CD14-positive monocyte (primary cell): ENCODE data around the gene TCF4. TPM values are rescaled to one million over a fixed set of nuclear protein-coding genes. Genes with fewer than 3 reads are reported as not detected.

Experiments
- DNase-seq, 3 donors: peaks; one replicate each; pipeline ENCODE4 v3.0.0-alpha.2; 2011 to 2022
- H2AFZ ChIP-seq: 2 replicates; pipeline ENCODE4 v1.6.0; 2012; ENCODE audit warnings: mild to moderate bottlenecking, low read depth, low read length, inconsistent platforms; ENCODE audit not compliant: insufficient read depth, poor library complexity, severe bottlenecking
- H3K27ac ChIP-seq, 2 donors: 1 replicate in 1 of 2; 2 replicates in 1 of 2; pipeline ENCODE4 v1.5.1; 2012 to 2013; ENCODE audit warnings: low read length in 2 of 2, control low read depth in 1 of 2, inconsistent platforms in 1 of 2, low read depth in 1 of 2, mild to moderate bottlenecking in 1 of 2
- H3K27me3 ChIP-seq, 2 donors: one replicate each; pipeline versions ENCODE4 v1.6.0 to v1.6.1; 2011 to 2013; ENCODE audit warnings: low read length in 2 of 2; ENCODE audit not compliant: control insufficient read depth in 2 of 2, insufficient read depth in 2 of 2
- H3K36me3 ChIP-seq, 2 donors: replicated peaks in 1 of 2; 1 replicate in 1 of 2; 2 replicates in 1 of 2; pipeline versions ENCODE4 v1.5.1 to v1.6.1; 2012 to 2013; ENCODE audit warnings: low read length in 2 of 2, control low read depth in 1 of 2, inconsistent platforms in 1 of 2, mild to moderate bottlenecking in 1 of 2; ENCODE audit not compliant: insufficient read depth in 2 of 2, control insufficient read depth in 1 of 2
- H3K4me1 ChIP-seq, 2 donors: 1 replicate in 1 of 2; 2 replicates in 1 of 2; pipeline versions ENCODE4 v1.5.1 to v1.6.1; 2012 to 2013; ENCODE audit warnings: low read length in 2 of 2, control low read depth in 1 of 2, inconsistent platforms in 1 of 2, mild to moderate bottlenecking in 1 of 2, moderate library complexity in 1 of 2; ENCODE audit not compliant: insufficient read depth in 2 of 2, control insufficient read depth in 1 of 2
- H3K4me2 ChIP-seq: replicated peaks from 2 replicates; pipeline ENCODE3; 2012; ENCODE audit warnings: low read length, moderate library complexity, mild to moderate bottlenecking; ENCODE audit not compliant: poor library complexity, severe bottlenecking; ENCODE audit errors: extremely low read depth
- H3K4me3 ChIP-seq, 3 experiments: fragments of 200-600 bp in 1 of 3; sonication (generic) in 1 of 3; replicated peaks in 1 of 3; 1 replicate in 2 of 3; 2 replicates in 1 of 3; pipeline ENCODE4 v1.5.1; 2011 to 2013; ENCODE audit warnings: low read length in 3 of 3, mild to moderate bottlenecking in 3 of 3, control low read depth in 2 of 3, low read depth in 2 of 3, inconsistent platforms in 1 of 3, moderate library complexity in 1 of 3
- H3K79me2 ChIP-seq: 2 replicates; pipeline ENCODE4 v1.6.0; 2012; ENCODE audit warnings: mild to moderate bottlenecking, control low read depth, inconsistent platforms, low read length, moderate library complexity; ENCODE audit not compliant: insufficient read depth
- H3K9ac ChIP-seq: 2 replicates; pipeline ENCODE4 v1.6.0; 2017; ENCODE audit warnings: low read length, mild to moderate bottlenecking; ENCODE audit not compliant: insufficient read depth, poor library complexity, severe bottlenecking
- H3K9me3 ChIP-seq, 2 donors: replicated peaks in 1 of 2; 1 replicate in 1 of 2; 2 replicates in 1 of 2; pipeline versions ENCODE4 v1.5.1 to v1.6.1; 2012 to 2013; ENCODE audit warnings: low read length in 2 of 2, control low read depth in 1 of 2; ENCODE audit not compliant: control insufficient read depth in 1 of 2, insufficient read depth in 1 of 2
- H4K20me1 ChIP-seq: 2 replicates; pipeline ENCODE4 v1.6.0; 2012; ENCODE audit warnings: mild to moderate bottlenecking, low read length, control low read depth, moderate library complexity; ENCODE audit not compliant: insufficient read depth
- H3K27ac Mint-ChIP-seq, 7 donors: one replicate each; pipeline ENCODE4 v1.8.0; 2020; ENCODE audit warnings: mild to moderate bottlenecking in 7 of 7, mixed read lengths in 7 of 7, moderate library complexity in 6 of 7, inconsistent platforms in 2 of 7
- H3K27me3 Mint-ChIP-seq, 3 donors: one replicate each; pipeline ENCODE4 v1.8.0; 2021 to 2022; ENCODE audit warnings: low read depth in 3 of 3, mild to moderate bottlenecking in 3 of 3, mixed read lengths in 3 of 3, moderate library complexity in 3 of 3, inconsistent platforms in 1 of 3
- H3K36me3 Mint-ChIP-seq, 2 donors: one replicate each; pipeline ENCODE4 v1.8.0; 2020; ENCODE audit warnings: mixed read lengths in 2 of 2, inconsistent platforms in 1 of 2, mild to moderate bottlenecking in 1 of 2
- H3K4me1 Mint-ChIP-seq: one replicate; pipeline ENCODE4 v1.8.0; 2020; ENCODE audit warnings: mild to moderate bottlenecking, mixed read lengths
- H3K4me3 Mint-ChIP-seq, 2 donors: one replicate each; pipeline ENCODE4 v1.8.0; 2020; ENCODE audit warnings: mild to moderate bottlenecking in 2 of 2, mixed read lengths in 2 of 2, moderate library complexity in 1 of 2
- H3K9me3 Mint-ChIP-seq, 7 donors: one replicate each; pipeline ENCODE4 v1.8.0; 2020 to 2022; ENCODE audit warnings: mixed read lengths in 7 of 7, mild to moderate bottlenecking in 6 of 7, moderate library complexity in 6 of 7, inconsistent platforms in 2 of 7
- CTCF ChIP-seq: fragments of 200-600 bp; IDR thresholded peaks from one replicate; pipeline ENCODE4 v1.8.0; 2022; ENCODE audit warnings: antibody characterized with exemption, mild to moderate bottlenecking
- WGBS: methylation state at CpG from one replicate; pipeline ENCODE4 v1.1.5; 2013; ENCODE audit warnings: missing lambda C conversion rate; ENCODE audit not compliant: insufficient coverage; 5-methylcytosine and 5-hydroxymethylcytosine counted together
- intact Hi-C, 2 donors: fragments of 100-400 bp; cut with micrococcal nuclease; formaldehyde crosslinking; loops; one replicate each; pipeline versions ENCODE4 v1.15.0 to v1.15.1; 2023
- polyA plus RNA-seq, 3 donors: library from polyadenylated mRNA; depleted of rRNA in 1 of 3; unstranded in 2 of 3; stranded (reverse) in 1 of 3; fragments of 300-500 nt in 2 of 3; fragments of >200 nt in 1 of 3; fragmentation: Illumina TruSeq in 2 of 3; gene quantifications; 1 replicate in 2 of 3; 2 replicates in 1 of 3; pipeline ENCODE4 v1.2.3, GENCODE V29; 2012 to 2021

TCF4 gene
- polyA plus RNA-seq, 3 donors, result 5.9 to 12.9 (median 10.7) TPM

- H3K36me3 ChIP-seq, result no peaks in the 10 kb centered on the region
- Mint-ChIP-seq H3K27me3 (no peaks in the 10 kb centered on the region), H3K4me1 (peaks cover 2% of the 10 kb centered on the region), H3K4me3 (no peak overlapping the region), H3K36me3 (no peaks in the 10 kb centered on the region), H3K9me3 (no peaks in the 10 kb centered on the region), H3K27ac (no peak overlapping the region)
- no peaks in the 10 kb centered on the region for H3K4me1 ChIP-seq
- DNase-seq, result no peak
- no peaks in the 10 kb centered on the region for H3K27me3 ChIP-seq
- no peak overlapping the region for H3K9ac ChIP-seq
- H3K4me2 ChIP-seq, result no peak overlapping the region
- 100% methylated on average over 2 of the region's 4 CpGs for WGBS
- no peak overlapping the region for H2AFZ ChIP-seq
- no peaks in the 10 kb centered on the region for H4K20me1 ChIP-seq
- H3K9me3 ChIP-seq, result no peaks in the 10 kb centered on the region
- H3K27ac ChIP-seq, result no peak overlapping the region
- TF ChIP-seq CTCF, result no peak
- H3K79me2 ChIP-seq, result no peaks in the 10 kb centered on the region
- no peak overlapping the region for H3K4me3 ChIP-seq
- intact Hi-C loops, result no loop called here
Measured at GRCh38 chr18:55529581-55529980, 58.4 kb downstream of the TCF4 start.

DNA sequence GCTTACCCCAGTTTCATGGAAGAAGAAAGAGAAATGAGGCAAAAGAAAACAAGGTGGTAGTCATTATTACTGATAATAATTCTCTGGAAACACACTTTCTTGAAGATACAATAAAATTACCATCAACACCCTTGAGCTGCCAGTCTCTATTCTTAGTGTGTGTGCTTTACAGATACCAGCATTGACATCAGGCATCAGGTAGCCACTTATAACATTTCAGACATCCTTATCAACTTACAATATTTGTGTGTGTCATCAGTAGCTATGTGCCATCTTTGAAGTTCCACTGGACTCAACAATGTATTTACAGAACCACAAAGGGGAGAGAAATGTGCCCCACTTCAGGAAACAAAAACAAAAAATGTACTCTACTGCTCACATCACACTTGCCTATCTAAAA lies 62.1 kb downstream of the TCF4 start:
- H3K9me3 Mint-ChIP-seq, result no peaks in the 10 kb centered on the region
- no peaks in the 10 kb centered on the region for H4K20me1 ChIP-seq
- no peak for DNase-seq
- no peak for TF ChIP-seq CTCF
- no peak overlapping the region for H2AFZ ChIP-seq
- intact Hi-C loops, result no loop called here
- H3K4me1 ChIP-seq, result no peaks in the 10 kb centered on the region
- no peaks in the 10 kb centered on the region for H3K36me3 ChIP-seq
- no peak overlapping the region for H3K4me2 ChIP-seq
- H3K27me3 Mint-ChIP-seq, result no peaks in the 10 kb centered on the region
- H3K27ac Mint-ChIP-seq, result no peak overlapping the region
- H3K4me1 Mint-ChIP-seq, result peaks cover 2% of the 10 kb centered on the region
- no peak overlapping the region for H3K4me3 Mint-ChIP-seq
- H3K79me2 ChIP-seq, result no peaks in the 10 kb centered on the region
- H3K27ac ChIP-seq, result no peak overlapping the region
- no peaks in the 10 kb centered on the region for H3K9me3 ChIP-seq
- no peak overlapping the region for H3K9ac ChIP-seq
- H3K36me3 Mint-ChIP-seq, result no peaks in the 10 kb centered on the region
- no peak overlapping the region for H3K4me3 ChIP-seq
- no peaks in the 10 kb centered on the region for H3K27me3 ChIP-seq
